Measurements from ENCODE around the gene EFHD2.

The EFHD2 gene

GRCh38 chr1:15409388-15410222, at the start of gene EFHD2:
TSS of gene EFHD2 (plus strand) at chr1:15409888. CDS start at chr1:15409972, 84 bp downstream.
- peak; percentile 76 for DNase-seq (ENCODE audit: low read depth)
- TF ChIP-seq CTCF (IDR thresholded peaks at IDR 0.05; ENCODE audit: insufficient read depth, low read depth, low read length, missing control alignments): no peak
- H3K4me3 ChIP-seq (ENCODE audit: low read length): peak within 1 kb of the TSS; percentile 73

GRCh38 chr1:15360700-15361099, 49.0 kb upstream of the EFHD2 start:
- TF ChIP-seq CTCF (IDR thresholded peaks at IDR 0.05; ENCODE audit: insufficient read depth, low read depth, low read length, missing control alignments): no peak
- DNase-seq (ENCODE audit: low read depth): no peak

GRCh38 chr1:15362096-15362736, 47.5 kb upstream of the EFHD2 start:
- no peak for DNase-seq (ENCODE audit: low read depth)
- no peak overlapping the region for H3K4me3 ChIP-seq (ENCODE audit: low read length)
- TF ChIP-seq CTCF (IDR thresholded peaks at IDR 0.05; ENCODE audit: insufficient read depth, low read depth, low read length, missing control alignments): no peak

More at GRCh38 chr1:15360700-15361099, 49.0 kb upstream of the EFHD2 start:
- H3K4me3 ChIP-seq (ENCODE audit: low read length): no peak overlapping the region

- H3K4me3 ChIP-seq (ENCODE audit: low read length): no peak overlapping the region
- TF ChIP-seq CTCF (IDR thresholded peaks at IDR 0.05; ENCODE audit: insufficient read depth, low read depth, low read length, missing control alignments): no peak
- DNase-seq (ENCODE audit: low read depth): no peak
Observed at GRCh38 chr1:15362737-15363128, 47.0 kb upstream of the EFHD2 start.

GRCh38 chr1:15364740-15365139, 44.9 kb upstream of the EFHD2 start:
- peak; percentile 24 for TF ChIP-seq CTCF (IDR thresholded peaks at IDR 0.05; ENCODE audit: insufficient read depth, low read depth, low read length, missing control alignments)
- no peak overlapping the region for H3K4me3 ChIP-seq (ENCODE audit: low read length)
- peak; percentile 52 for DNase-seq (ENCODE audit: low read depth)

- DNase-seq (ENCODE audit: low read depth): no peak
- no peak overlapping the region for H3K4me3 ChIP-seq (ENCODE audit: low read length)
- TF ChIP-seq CTCF (IDR thresholded peaks at IDR 0.05; ENCODE audit: insufficient read depth, low read depth, low read length, missing control alignments): no peak
Observed at GRCh38 chr1:15368888-15369287, 40.8 kb upstream of the EFHD2 start.

Measured in epithelial cell of esophagus (primary cell).